NK-92 (cell line): ENCODE data around the gene MORC2.

Experiments used
- DNase-seq: peaks from one replicate; lab custom pipeline; 2025; ENCODE audit not compliant: unreplicated experiment; lab: John Stamatoyannopoulos, UW

Gene MORC2

DNA sequence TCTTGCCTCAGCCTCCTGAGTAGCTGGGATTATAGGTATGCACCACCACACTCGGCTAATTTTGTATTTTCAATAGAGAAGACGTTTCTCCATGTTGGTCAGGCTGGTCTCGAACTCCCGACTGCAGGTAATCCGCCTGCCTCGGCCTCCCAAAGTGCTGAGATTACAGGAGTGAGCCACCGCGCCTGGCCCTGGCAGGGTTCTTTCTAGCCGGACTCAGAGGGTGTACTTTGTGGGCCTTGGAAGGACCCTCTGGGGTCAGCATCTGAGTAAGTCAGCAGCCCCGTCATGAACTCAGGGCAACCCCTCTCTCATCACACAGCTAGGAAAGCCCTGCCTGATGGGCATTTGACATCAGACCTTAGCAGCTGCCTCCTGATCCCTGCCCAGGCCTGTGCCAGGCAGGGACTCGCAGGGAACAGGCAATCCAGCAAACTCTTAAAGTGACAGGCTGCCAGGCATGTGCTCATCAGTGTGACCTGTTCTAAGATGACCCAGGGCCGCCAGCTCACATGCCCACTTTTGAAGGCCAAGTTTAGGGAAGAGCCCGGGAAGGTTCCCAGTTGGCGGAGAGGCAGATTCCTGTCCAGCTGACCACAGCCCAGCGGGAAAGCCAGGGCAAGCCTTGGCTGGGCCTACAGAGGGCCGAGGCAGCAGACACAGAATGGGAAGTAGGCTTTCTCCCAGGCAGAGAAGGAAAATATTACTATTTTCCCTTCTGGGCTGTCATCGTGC is 92.9 kb downstream of the MORC2 start:
- DNase-seq: no peak
